Embryonic facial prominence (tissue), 1 donor: ENCODE data around the gene TTC7B.
"Not testable (repeated sequence)": the region's sequence is repeated elsewhere in the genome, so short reads cannot be mapped to it uniquely, and the experiment has no call there.

Experiments
- DNase-seq: peaks from one replicate; pipeline ENCODE4 v3.0.0-alpha.2; 2016; ENCODE audit errors: extremely low spot score

Gene TTC7B

DNA sequence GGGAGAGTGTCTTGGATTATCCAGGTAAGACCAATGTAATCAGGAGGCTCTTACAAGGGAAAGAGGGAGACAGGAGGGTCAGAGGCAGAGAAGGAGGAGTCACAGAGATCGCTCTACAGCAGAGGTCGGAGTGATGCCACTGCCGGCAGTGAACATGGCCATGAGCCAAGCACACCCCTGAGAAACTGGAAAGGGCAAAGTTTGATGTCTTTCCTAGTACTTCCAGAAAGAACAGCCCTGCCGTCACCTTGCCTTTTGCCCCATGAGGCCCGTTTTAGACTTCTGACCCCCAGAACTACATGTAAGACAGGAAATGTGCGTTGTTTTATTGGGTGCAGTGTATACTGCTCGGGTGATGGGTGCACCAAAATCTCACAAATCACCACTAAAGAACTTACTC lies 285.7 kb downstream of the TTC7B start:
- DNase-seq = no peak

GRCh38 chr14:90527978-90528377 lies 288.3 kb downstream of the TTC7B start:
- no peak for DNase-seq

GRCh38 chr14:90526536-90526935 lies 289.7 kb downstream of the TTC7B start:
- not testable (repeated sequence) for DNase-seq

DNA sequence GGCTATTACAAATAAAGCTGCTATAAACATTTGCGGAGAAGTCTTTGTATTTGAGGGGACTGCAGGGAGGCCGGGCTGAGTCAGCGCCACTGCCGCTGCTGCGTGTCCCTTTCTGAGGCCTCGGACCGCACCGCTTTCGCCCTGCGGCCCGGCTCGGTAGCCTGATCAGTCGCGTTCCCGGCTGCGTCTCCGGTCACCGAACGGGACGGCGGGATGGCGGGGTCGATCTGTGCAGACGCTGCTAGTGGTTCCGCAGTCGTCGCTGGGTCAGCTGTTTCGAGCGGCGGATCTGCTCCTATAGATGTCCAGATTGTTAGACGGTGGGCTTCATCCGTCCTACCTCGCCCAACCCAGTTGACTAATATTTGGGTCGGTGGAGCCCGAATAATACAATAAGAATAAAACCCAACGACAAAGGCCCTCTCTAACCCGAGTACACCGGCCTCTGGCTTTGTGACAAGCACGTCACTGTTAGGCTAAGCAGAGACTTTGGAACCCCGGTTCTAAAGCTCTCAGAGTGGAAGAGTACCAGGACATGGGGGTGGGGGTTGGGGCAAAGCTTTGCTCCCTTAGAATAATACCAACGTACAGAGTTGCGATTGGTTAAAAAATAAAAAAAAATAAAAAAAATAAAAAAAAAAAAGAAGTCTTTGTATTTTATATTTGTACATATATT lies 290.7 kb downstream of the TTC7B start:
- DNase-seq = not testable (repeated sequence)

GRCh38 chr14:90523961-90524875 lies 292.0 kb downstream of the TTC7B start:
- DNase-seq = no peak

GRCh38 chr14:90523544-90523943 lies 292.7 kb downstream of the TTC7B start:
- no peak for DNase-seq

- no peak for DNase-seq
Observed at GRCh38 chr14:90522571-90523191, 293.5 kb downstream of the TTC7B start.

GRCh38 chr14:90521930-90522483 lies 294.2 kb downstream of the TTC7B start:
- DNase-seq = no peak

- DNase-seq = no peak
Observed at GRCh38 chr14:90521084-90521929, 294.9 kb downstream of the TTC7B start.

- no peak for DNase-seq
Observed at GRCh38 chr14:90520326-90520725, 295.9 kb downstream of the TTC7B start.

- no peak for DNase-seq
Observed at GRCh38 chr14:90519262-90519920, 296.8 kb downstream of the TTC7B start.

DNA sequence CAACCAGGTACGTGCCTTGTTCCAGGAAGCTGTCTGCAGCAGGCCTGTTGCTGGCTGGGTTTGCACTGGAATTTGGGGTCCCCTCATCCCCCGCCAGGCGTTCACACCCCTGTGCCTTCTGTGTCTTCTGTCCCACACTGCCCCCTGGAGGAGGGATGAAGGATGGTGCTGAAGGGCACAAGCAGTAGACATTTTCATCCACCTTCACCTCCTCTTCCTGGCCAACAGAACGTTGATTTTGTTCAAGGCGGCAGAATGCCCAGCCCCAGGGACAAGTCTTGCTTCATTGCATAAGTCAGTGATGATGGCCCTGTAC lies 297.3 kb downstream of the TTC7B start:
- DNase-seq = no peak

GRCh38 chr14:90518069-90518940 lies 297.9 kb downstream of the TTC7B start:
- no peak for DNase-seq

DNA sequence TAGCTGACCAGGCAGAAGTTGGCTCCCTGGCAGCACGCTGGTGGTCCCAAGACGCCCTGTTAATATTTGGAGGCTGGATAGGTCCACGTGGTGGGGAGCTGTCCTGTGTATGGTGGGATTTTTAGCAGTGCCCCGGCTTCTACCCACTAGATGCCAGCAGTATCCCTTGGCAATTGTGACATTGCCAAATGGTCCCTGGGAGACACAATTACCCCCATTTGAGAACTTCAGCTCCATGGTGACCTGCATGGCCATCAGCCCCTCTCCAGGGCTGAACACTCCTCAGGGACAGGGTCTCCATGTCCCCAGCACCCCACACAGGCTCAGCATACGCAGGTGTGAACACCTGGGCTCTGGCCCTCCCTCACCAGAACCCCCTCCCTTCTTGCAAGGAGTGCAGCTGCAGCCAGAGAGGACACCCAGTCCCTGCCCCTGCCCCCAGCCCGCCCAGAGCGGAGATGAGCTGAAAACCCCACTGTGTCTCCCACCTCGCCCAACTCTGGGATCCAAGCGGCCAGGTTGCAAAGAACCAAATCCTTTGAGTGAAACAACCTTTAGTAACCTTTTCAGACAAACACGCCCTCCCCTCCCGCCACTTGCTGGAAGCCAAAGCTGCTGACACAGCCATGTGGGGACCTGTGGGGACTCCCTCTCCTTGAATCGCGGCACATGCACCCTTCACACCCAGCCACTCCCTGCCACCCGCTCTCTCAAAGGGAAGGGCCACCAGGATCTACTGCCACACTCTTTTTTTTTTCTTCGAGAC lies 299.0 kb downstream of the TTC7B start:
- DNase-seq = no peak

DNA sequence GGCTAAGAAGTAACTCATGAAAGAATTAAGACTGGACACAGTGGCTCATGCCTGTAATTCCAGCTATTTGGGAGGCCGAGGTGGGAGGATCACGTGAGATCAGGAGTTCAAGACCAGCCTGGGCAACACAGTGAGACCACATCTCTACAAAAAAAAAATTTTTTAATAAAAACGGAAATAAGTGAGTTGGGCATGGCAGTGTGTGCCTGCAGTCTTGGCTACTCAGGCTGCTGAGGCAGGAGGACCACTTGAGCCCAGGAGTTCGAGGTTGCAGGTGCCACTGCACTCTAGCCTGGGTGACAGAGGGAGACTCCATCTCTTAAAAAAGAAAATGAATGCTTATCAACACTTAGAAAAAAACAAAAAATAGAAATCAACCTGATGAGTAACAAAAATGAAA lies 301.7 kb downstream of the TTC7B start:
- no peak for DNase-seq

GRCh38 chr14:90514015-90514398 lies 302.2 kb downstream of the TTC7B start:
- DNase-seq = no peak

GRCh38 chr14:90513161-90514014 lies 302.8 kb downstream of the TTC7B start:
- DNase-seq = peak; percentile 60

DNA sequence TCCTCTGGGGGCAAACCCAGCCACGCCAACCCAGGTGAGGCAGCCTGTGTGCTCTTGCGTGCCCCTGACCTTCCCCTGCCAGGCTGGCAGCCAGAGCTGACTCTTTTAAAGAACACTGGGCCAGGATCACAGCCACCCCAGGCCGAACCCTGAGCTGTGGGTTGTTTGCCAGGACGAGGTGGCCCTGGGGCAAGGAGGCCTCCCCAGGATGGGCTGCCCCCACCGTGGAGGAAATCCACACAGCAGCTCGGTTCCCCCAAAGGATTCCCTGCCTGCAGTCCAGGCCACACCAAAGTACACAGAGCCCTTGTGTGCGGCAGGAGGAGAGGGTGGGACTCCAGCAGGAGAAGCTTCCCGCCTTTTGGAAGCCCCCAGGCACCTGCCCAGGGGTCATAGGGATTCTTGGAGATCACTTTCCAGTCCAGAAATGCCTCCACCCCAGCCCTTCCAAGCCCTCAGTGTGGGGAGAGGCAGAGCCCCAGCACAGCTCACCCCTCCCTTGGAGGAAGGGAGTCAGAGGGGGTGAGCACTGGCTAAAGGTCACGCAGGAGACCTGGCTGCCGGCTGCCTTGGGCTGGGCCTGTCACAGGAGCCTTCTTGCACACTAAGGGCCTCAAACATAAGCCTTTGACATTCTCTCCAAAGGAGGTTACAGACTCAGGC lies 303.8 kb downstream of the TTC7B start:
- no peak for DNase-seq
